ENCODE data around the gene LRMDA.

Gene LRMDA

DNA sequence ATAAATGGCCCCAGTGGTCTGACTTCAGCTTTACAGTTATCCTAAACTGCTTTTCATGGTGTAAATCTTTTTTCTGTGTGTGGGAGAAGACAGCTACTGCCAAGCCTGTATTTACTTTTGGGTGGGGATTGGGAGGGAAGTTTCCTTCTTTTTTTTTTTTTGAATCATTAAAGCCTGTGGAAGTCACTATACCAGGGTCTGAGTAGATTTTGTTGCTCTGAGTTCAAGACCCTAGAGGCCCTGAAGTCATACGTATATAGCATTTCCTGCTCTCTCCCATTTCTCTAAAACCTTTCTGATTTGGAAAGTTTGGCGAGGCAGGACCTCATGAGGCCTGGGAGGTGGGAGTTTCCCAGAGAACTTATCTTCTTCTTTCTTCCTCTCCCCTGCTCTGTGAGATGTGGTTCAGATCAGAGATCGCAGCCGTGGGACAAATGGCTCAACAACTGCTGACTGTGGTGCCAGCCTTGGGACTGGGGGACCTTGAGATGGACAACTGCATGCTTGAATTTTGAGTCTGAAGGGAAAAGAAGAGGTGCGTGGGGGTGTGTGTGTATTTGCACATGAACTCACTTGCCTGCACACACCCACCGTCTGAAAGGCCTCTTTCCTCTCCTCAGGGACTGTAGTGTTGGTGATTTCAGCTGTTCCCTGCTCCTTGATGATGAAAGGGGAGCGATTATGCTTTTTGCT is 18.1 kb downstream of the LRMDA start:
- DNase-seq: no peak

DNA sequence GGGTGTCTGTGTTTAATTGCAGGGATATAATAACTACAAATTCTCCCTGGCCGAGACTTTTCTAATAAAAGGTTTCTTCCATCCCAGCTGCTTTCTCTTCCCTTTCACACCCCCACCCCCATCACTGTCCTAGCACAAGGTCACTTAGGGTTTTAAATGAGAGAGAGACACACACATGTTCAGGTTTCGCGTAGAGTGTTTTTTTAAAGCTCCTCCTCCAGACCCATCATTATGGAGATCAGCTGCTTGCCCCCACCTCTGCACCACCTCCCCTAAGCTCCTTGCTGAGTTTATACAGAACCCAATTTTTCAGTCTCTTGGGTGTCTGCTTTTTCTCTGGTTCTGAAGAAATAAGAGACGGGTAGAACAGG is 18.6 kb downstream of the LRMDA start:
- no peak for DNase-seq

GRCh38 chr10:75450644-75451640 is 19.5 kb downstream of the LRMDA start:
- no peak for DNase-seq

DNA sequence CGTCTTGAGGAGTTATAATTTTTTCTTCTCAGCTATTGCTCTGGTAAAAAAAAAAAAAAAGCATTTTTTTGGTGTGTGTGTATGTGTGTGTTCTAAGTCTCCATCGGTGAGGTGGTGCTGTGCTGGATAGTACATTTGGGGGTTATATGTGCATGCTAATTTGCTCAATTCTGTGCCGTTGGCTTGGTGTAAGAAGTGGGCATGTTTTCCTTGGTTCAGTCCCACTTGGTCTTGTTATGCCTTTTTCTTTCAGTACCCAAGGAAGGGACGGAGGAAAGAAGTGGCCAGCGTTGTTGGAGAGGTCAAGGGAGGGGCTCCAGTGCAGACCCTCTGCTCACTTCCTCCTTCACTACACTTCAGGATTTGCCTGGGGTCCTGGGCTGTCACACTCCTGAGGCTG is 20.4 kb downstream of the LRMDA start:
- DNase-seq: no peak

DNA sequence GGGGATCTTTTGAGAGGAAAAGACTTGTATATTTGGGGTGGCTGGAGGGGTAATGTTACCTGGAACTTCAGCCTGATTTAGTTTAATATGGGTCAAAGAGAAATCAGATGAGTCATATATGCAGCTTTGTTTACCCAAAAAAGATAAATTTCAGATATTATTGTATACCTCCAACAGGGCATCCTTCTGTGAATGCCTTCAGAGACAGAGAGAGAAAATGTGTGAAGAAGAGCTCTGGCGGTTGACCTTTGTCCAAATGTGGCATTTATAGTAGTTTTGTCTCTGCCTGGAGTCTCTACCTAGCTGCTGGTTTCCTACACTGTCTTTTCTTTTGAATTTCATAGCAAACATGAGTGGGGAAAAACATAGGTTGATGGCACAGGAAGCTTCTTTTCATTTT is 21.6 kb downstream of the LRMDA start:
- no peak for DNase-seq

- DNase-seq: no peak
Observed at GRCh38 chr10:75456122-75456521, 24.7 kb downstream of the LRMDA start.

DNA sequence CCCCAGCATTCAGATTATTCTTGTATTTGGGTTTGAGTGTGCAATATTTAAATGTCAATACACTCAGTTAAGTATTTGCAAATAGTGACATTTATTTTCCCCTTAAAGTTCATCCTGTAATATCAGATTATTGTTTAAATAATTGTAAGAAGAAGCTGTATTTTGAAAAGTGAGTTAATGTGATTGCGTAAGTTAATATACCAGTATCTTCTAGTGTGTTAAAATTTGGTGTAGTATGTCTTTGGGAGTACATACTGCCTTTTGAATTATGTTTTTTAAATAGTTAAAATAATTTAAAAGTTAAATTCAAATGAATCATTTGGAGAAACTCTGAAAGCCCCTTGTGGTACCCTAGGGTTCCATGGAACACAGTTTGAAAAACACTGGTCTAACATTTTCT is 28.6 kb downstream of the LRMDA start:
- DNase-seq: no peak

DNA sequence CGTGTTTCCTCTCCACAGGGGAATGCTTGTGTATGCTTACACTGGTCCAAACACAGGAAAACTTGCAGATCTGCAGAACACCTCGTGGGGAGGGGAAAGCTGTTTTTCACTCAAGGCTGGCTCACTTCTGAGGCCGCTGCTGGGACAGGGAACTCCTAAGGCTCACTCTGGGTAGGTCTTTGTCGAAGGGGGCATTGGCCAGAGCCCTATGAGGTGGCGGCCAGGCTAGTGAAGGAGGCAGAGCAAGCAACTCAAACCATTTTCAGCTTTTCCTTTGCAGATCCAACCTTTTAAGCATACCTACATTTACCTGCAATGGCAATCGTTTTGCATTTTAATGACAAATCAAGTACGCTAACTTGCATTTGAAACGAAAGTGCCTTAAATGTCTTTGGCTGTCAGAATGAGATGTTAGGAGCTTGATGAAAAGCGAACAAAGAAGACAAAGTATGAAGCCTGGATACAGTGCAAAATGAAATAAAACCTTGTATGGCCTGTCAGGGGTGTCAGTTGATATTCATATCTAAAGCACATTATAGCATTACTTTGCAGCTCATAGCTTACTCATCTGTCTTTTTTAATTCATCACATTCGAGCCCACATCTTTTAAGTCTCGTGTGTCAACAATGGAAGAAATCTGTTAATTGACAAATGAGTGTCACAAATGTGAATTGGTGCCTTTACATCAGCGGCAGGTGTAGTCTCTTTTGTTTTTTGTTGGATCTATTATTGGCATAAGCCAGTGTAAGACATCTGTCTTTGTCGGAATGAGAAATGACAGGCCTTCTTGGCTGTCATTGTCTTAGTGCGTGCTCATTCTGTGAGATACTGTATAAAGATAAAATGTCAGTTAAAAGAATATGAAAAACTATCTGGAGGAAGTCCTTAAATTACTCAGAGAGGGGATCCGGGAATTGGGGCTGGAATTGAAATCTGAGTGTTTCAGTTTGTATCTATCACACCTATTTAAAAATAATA is 30.5 kb downstream of the LRMDA start:
- DNase-seq: no peak

DNA sequence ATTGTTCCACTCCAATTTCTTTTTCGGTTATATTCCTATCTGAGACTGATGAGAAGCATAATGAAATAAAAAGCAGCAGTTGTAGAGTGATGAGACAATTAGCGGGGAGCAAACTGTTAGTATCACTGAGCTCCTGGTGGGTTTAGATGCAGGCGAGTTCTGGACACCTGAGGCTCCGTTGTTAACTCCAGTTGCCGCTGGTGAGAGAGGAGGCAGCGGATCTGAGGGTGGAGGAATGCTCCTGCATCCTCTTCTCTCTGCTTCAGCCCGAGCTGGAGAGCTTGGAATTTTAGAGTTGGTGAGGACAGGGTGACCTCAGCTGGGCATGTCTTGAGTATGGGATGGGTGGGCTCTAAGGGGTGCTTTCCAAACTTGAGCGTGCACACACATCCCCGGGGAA is 31.4 kb downstream of the LRMDA start:
- no peak for DNase-seq

GRCh38 chr10:75464478-75465449 is 33.3 kb downstream of the LRMDA start:
- no peak for DNase-seq

- no peak for DNase-seq
Observed at GRCh38 chr10:75465450-75465827, 34.0 kb downstream of the LRMDA start.

- no peak for DNase-seq
Observed at GRCh38 chr10:75466001-75466400, 34.6 kb downstream of the LRMDA start.

DNA sequence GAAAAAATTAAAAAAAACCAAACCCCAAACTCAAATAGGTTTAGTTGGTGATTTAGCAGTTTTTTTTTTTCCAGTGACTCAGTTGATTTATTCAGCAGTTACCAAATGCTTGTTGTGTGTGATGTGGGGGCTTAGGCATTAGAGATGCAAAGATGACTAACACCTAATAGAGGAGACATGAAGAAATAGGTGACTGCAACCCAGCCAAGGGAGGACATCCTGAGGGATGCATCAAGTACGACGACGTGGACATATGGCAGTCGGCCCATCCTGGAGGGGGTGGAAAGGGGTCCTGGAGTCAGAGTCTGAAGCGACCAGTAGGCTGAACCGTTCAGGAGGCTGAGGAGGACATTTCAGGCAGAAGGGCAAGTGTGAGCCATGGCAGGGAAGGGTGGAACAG is 35.5 kb downstream of the LRMDA start:
- DNase-seq: no peak

DNA sequence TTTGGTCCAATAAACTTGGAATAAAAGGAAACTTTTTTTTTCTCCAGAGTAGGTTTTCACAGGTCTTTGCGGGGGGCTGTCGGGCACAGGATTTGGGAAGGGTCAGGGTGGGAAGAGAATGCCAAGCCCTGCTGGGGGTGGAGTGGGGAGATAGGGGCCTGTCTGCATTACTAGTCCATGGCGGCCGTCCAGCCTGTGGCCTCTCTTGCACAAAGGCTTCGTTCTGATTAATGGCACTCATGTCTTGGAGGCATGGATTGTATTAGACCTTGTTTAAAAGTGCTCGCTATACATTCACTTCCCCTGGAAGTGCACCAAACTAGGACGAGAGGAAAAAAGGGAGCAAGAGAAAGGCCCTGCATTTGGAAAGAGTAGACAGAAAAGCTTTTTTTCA is 37.2 kb downstream of the LRMDA start:
- DNase-seq: no peak

GRCh38 chr10:75469006-75469616 is 37.7 kb downstream of the LRMDA start:
- DNase-seq: peak in 1 of 2 donors; percentile 22

DNA sequence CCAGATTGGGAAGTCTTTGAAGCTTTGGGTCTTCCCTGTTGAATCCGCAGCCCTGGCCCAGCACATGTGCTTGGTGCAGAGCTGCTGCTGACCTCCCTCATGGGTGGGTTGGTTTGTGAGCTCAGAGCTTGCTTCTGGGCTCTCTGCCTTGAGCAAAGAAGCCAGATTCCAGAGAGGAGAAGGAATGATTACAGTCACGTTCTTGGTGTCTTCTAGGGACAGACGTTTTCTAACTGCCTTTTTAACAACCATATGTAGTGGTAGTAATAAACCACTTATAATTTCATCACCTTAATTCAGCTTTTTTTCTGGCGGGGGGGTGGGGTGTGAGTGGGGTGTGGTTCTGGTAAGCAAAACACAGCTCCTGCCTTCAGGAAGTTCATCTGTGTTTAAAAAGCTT is 39.5 kb downstream of the LRMDA start:
- no peak for DNase-seq

DNA sequence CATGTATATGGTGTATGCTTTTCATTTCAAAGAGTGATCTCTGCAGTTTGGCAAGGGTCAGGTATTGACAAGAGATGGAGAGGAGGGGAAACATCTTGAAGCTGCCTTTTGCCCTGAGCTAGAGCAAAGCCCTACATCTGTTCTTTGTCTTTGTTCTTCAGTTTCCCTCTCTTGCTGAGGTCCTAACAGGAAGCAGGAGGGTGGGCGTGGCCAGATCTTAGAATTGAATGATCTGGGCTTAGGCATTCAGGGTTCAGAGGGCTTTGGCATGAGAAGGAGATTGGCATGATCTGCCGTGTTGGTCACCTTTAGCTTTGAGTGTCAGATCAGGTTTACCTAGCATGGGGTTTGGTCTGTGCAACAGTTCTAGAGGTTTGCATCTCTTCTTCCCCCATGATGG is 41.3 kb downstream of the LRMDA start:
- no peak for DNase-seq

- DNase-seq: no peak
Observed at GRCh38 chr10:75474106-75474505, 42.7 kb downstream of the LRMDA start.

DNA sequence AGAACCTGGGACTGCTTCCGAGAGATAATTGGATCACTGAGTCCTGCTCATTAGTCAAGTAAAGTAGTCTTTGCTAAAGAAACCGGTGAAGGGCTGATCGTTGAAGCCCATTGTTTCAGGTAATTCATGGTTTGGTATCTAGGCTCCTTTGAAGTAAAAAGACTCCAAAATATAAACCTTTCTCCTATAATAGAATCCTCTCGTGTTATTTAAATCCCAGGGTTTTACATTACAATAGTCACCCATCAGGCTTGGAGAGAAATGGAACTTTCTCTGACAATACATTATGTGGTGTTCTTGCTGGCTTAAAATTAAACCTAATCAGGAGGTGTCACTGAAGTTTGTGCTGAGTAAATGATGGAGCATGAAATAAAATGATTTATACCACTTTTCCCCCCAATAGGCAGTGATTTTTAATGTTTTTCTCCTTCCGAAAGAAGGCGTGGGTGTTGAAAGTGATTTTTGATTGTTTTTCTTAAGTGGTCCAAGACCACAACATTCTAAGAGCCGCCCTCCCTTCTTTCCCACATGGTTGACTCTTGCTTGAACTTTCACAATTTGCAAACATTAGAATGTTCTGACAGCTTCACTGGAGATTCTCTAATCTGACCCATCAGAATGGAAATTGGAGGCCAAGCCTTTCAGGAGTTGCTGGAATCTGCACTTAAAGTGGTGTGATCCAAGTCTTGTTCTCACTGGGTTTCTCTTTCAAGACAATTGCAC is 44.2 kb downstream of the LRMDA start:
- DNase-seq: no peak

DNA sequence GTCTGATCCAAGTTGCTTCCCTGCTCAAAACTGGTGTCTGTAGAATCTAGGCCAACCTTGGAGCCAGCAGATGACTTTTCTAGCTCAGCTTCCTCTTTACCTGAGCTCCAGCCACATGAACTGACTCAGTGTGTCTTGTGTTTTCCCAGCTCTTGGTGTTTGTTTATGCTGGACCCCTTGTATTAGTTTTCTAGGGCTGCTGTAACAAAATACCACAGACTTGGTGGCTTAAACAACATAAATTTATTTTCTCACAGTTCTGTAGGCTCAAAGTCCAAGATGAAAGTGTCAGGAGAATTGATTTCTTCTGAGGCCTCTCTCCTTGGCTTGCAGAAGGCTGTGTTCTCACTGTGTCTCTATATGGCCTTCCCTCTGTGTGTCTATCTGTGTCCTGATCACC is 45.1 kb downstream of the LRMDA start:
- DNase-seq: no peak

DNA sequence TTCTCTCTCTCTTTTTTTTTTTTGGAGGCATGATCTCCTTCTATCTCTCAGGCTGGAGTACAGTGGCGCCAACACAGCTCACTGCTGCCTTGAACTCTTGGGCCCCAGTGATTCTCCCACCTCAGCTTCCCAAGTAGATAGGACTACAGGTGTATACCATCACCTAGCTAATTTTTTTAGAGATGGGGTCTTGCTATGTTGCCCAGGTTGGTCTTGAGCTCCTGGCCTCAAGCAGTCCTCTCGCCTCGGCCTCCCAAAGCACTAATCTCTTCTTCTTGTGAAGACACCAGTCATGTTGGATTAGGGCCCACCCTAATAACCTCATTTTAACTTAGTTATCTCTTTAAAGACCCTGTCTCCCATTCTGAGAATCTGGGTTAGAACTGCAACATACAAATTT is 45.6 kb downstream of the LRMDA start:
- no peak for DNase-seq

Data from CD4-positive, alpha-beta T cell treated with Interleukin-1 beta for 1 hour (primary cell).